Epithelial cell of esophagus (primary cell): ENCODE measurements around the gene USP17L22.
A peak's percentile ranks its signal among the peaks of the same experiment; 100 is the strongest.
"Not testable (repeated sequence)": the region's sequence is repeated elsewhere in the genome, so short reads cannot be mapped to it uniquely, and the experiment has no call there.

Experiments
- DNase-seq: peaks from one replicate; pipeline ENCODE4 v3.0.0; 2010; ENCODE audit warnings: low read depth
- H3K4me3 ChIP-seq: 2 replicates; pipeline ENCODE4 v1.5.1; 2011; ENCODE audit warnings: mild to moderate bottlenecking, low read length, control low read depth

Gene USP17L22

DNA sequence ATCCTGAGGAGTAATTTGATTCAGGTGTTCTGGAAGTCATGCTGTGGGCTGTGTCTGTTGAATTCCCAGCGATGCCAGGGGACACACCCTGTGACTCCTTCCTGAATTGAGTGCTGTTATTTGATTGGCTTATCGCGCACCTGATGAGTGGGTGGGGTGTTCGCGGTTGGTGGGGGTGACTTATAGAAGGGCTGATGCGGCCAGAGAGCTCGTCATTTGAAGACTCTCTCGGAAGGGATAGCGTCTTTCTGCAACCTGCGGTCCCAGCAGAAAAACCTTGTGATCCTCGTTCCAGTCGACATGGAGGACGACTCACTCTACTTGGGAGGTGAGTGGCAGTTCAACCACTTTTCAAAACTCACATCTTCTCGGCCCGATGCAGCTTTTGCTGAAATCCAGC lies at the start of gene USP17L22:
Gene USP17L22, plus strand, starts transcription at position 301 of the 400 bp plus-strand sequence. Its CDS starts 0 bp downstream, at position 301.
- H3K4me3 ChIP-seq, DNase-seq: not testable (repeated sequence)

DNA sequence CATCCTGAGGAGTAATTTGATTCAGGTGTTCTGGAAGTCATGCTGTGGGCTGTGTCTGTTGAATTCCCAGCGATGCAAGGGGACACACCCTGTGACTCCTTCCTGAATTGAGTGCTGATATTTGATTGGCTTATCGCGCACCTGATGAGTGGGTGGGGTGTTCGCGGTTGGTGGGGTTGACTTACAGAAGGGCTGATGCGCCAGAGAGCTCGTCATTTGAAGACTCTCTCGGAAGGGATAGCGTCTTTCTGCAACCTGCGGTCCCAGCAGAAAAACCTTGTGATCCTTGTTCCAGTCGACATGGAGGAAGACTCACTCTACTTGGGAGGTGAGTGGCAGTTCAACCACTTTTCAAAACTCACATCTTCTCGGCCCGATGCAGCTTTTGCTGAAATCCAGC lies 47.6 kb upstream of the USP17L22 start, which contains the start of gene USP17L12:
Gene USP17L12, plus strand, starts transcription at position 301 of the 400 bp plus-strand sequence. Its CDS starts 0 bp downstream, at position 301.
- not testable (repeated sequence) for H3K4me3 ChIP-seq

DNA sequence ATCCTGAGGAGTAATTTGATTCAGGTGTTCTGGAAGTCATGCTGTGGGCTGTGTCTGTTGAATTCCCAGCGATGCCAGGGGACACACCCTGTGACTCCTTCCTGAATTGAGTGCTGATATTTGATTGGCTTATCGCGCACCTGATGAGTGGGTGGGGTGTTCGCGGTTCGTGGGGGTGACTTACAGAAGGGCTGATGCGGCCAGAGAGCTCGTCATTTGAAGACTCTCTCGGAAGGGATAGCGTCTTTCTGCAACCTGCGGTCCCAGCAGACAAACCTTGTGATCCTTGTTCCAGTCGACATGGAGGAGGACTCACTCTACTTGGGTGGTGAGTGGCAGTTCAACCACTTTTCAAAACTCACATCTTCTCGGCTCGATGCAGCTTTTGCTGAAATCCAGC lies 42.8 kb upstream of the USP17L22 start, which contains the start of gene USP17L13:
Gene USP17L13, plus strand, starts transcription at position 301 of the 400 bp plus-strand sequence. Its CDS starts 0 bp downstream, at position 301.
- not testable (repeated sequence) for DNase-seq

More for the DNA sequence above, 47.6 kb upstream of the USP17L22 start, which contains the start of gene USP17L12:
- not testable (repeated sequence) for DNase-seq

DNA sequence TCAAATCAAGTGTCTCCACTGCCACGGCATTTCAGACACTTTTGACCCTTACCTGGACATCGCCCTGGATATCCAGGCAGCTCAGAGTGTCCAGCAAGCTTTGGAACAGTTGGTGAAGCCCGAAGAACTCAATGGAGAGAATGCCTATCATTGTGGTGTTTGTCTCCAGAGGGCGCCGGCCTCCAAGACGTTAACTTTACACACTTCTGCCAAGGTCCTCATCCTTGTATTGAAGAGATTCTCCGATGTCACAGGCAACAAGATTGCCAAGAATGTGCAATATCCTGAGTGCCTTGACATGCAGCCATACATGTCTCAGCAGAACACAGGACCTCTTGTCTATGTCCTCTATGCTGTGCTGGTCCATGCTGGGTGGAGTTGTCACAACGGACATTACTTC lies 37.2 kb upstream of the USP17L22 start:
- DNase-seq, H3K4me3 ChIP-seq: not testable (repeated sequence)

More for the DNA sequence above, 42.8 kb upstream of the USP17L22 start, which contains the start of gene USP17L13:
- not testable (repeated sequence) for H3K4me3 ChIP-seq

DNA sequence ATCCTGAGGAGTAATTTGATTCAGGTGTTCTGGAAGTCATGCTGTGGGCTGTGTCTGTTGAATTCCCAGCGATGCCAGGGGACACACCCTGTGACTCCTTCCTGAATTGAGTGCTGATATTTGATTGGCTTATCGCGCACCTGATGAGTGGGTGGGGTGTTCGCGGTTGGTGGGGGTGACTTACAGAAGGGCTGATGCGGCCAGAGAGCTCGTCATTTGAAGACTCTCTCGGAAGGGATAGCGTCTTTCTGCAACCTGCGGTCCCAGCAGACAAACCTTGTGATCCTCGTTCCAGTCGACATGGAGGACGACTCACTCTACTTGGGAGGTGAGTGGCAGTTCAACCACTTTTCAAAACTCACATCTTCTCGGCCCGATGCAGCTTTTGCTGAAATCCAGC lies 33.3 kb upstream of the USP17L22 start, which contains the start of gene USP17L15:
Gene USP17L15, plus strand, starts transcription at position 301 of the 400 bp plus-strand sequence. Its CDS starts 0 bp downstream, at position 301.
- H3K4me3 ChIP-seq, DNase-seq: not testable (repeated sequence)

DNA sequence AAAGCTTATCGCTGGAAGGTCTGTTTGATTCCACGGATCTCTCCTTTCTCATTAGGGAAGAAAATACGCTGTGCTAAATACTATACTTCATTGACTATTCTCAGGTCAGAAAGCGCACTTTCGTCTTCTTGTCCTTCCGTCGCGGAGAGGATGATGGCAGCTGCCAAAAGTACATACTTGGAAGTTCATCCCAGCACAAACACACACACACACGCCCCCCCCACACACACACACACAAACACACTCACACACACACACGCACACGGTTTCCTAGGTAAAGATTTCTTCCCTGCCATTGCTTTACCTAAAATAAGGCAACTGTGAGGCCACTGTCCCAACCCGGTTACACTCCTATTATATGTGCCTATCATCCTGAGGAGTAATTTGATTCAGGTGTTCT lies 29.0 kb upstream of the USP17L22 start:
- not testable (repeated sequence) for DNase-seq, H3K4me3 ChIP-seq

- not testable (repeated sequence) for DNase-seq, H3K4me3 ChIP-seq
Measured at GRCh38 chr4:9243579-9243978, 23.8 kb upstream of the USP17L22 start, which contains the start of gene USP17L17. TSS of gene USP17L17 (plus strand) at chr4:9243879. CDS start at chr4:9243879, 0 bp downstream.

- peak; percentile 0 for DNase-seq
- not testable (repeated sequence) for H3K4me3 ChIP-seq
Measured at GRCh38 chr4:9247953-9248680, 19.3 kb upstream of the USP17L22 start, which contains the start of gene USP17L18. TSS of gene USP17L18 (plus strand) at chr4:9248630. CDS start at chr4:9248630, 0 bp downstream.

- H3K4me3 ChIP-seq, DNase-seq: not testable (repeated sequence)
Measured at GRCh38 chr4:9253078-9253477, 14.3 kb upstream of the USP17L22 start, which contains the start of gene USP17L19. TSS of gene USP17L19 (plus strand) at chr4:9253378. CDS start at chr4:9253378, 0 bp downstream.

DNA sequence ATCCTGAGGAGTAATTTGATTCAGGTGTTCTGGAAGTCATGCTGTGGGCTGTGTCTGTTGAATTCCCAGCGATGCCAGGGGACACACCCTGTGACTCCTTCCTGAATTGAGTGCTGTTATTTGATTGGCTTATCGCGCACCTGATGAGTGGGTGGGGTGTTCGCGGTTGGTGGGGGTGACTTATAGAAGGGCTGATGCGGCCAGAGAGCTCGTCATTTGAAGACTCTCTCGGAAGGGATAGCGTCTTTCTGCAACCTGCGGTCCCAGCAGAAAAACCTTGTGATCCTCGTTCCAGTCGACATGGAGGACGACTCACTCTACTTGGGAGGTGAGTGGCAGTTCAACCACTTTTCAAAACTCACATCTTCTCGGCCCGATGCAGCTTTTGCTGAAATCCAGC lies 9.6 kb upstream of the USP17L22 start, which contains the start of gene USP17L20:
Gene USP17L20, plus strand, starts transcription at position 301 of the 400 bp plus-strand sequence. Its CDS starts 0 bp downstream, at position 301.
- H3K4me3 ChIP-seq, DNase-seq: not testable (repeated sequence)

- not testable (repeated sequence) for H3K4me3 ChIP-seq, DNase-seq
Measured at GRCh38 chr4:9262572-9262971, 4.8 kb upstream of the USP17L22 start, which contains the start of gene USP17L21. TSS of gene USP17L21 (plus strand) at chr4:9262872. CDS start at chr4:9262872, 0 bp downstream.

GRCh38 chr4:9271719-9272118 lies 4.3 kb downstream of the USP17L22 start:
- DNase-seq, H3K4me3 ChIP-seq: not testable (repeated sequence)
